ENCODE measurements around the gene FAM120AOS.
"Not testable (repeated sequence)": the region's sequence is repeated elsewhere in the genome, so short reads cannot be mapped to it uniquely, and the experiment has no call there.

Gene FAM120AOS

GRCh38 chr9:93440896-93441580 is 12.3 kb downstream of the FAM120AOS start:
- no peak for DNase-seq (ENCODE audit: extremely low read depth in 1 of 2, low read depth in 1 of 2)

GRCh38 chr9:93439301-93439700 is 14.1 kb downstream of the FAM120AOS start:
- DNase-seq (ENCODE audit: extremely low read depth in 1 of 2, low read depth in 1 of 2): not testable (repeated sequence)

- DNase-seq (ENCODE audit: extremely low read depth in 1 of 2, low read depth in 1 of 2): no peak
Observed at GRCh38 chr9:93437996-93438395, 15.4 kb downstream of the FAM120AOS start.

- DNase-seq (ENCODE audit: extremely low read depth in 1 of 2, low read depth in 1 of 2): no peak
Observed at GRCh38 chr9:93436655-93437407, 16.6 kb downstream of the FAM120AOS start.

GRCh38 chr9:93436218-93436617 is 17.2 kb downstream of the FAM120AOS start:
- no peak for DNase-seq (ENCODE audit: extremely low read depth in 1 of 2, low read depth in 1 of 2)

- no peak for DNase-seq (ENCODE audit: extremely low read depth in 1 of 2, low read depth in 1 of 2)
Observed at GRCh38 chr9:93435386-93435785, 18.0 kb downstream of the FAM120AOS start.

- no peak for DNase-seq (ENCODE audit: extremely low read depth in 1 of 2, low read depth in 1 of 2)
Observed at GRCh38 chr9:93434056-93434455, 19.3 kb downstream of the FAM120AOS start.

- no peak for DNase-seq (ENCODE audit: extremely low read depth in 1 of 2, low read depth in 1 of 2)
Observed at GRCh38 chr9:93432964-93433363, 20.4 kb downstream of the FAM120AOS start.

- no peak for DNase-seq (ENCODE audit: extremely low read depth in 1 of 2, low read depth in 1 of 2)
Observed at GRCh38 chr9:93431539-93432105, 21.8 kb downstream of the FAM120AOS start.

- DNase-seq (ENCODE audit: extremely low read depth in 1 of 2, low read depth in 1 of 2): no peak
Observed at GRCh38 chr9:93427655-93428379, 25.6 kb downstream of the FAM120AOS start.

- DNase-seq (ENCODE audit: extremely low read depth in 1 of 2, low read depth in 1 of 2): no peak
Observed at GRCh38 chr9:93422977-93423616, 30.3 kb downstream of the FAM120AOS start.

- no peak for DNase-seq (ENCODE audit: extremely low read depth in 1 of 2, low read depth in 1 of 2)
Observed at GRCh38 chr9:93419023-93419422, 34.4 kb downstream of the FAM120AOS start.

GRCh38 chr9:93417538-93417937 is 35.8 kb downstream of the FAM120AOS start:
- no peak for DNase-seq (ENCODE audit: extremely low read depth in 1 of 2, low read depth in 1 of 2)

- DNase-seq (ENCODE audit: extremely low read depth in 1 of 2, low read depth in 1 of 2): no peak
Observed at GRCh38 chr9:93416530-93417235, 36.7 kb downstream of the FAM120AOS start.

GRCh38 chr9:93415176-93415690 is 38.1 kb downstream of the FAM120AOS start:
- no peak for DNase-seq (ENCODE audit: extremely low read depth in 1 of 2, low read depth in 1 of 2)

- DNase-seq (ENCODE audit: extremely low read depth in 1 of 2, low read depth in 1 of 2): no peak
Observed at GRCh38 chr9:93413530-93413929, 39.9 kb downstream of the FAM120AOS start.

GRCh38 chr9:93406371-93406770 is 47.0 kb downstream of the FAM120AOS start:
- no peak for DNase-seq (ENCODE audit: extremely low read depth in 1 of 2, low read depth in 1 of 2)

- DNase-seq (ENCODE audit: extremely low read depth in 1 of 2, low read depth in 1 of 2): no peak
Observed at GRCh38 chr9:93398471-93398870, 54.9 kb downstream of the FAM120AOS start.

GRCh38 chr9:93397661-93398373 is 55.6 kb downstream of the FAM120AOS start:
- DNase-seq (ENCODE audit: extremely low read depth in 1 of 2, low read depth in 1 of 2): no peak
